B cell (primary cell): Measurements from ENCODE around the gene SLC49A3. TPM values are rescaled to one million over a fixed set of nuclear protein-coding genes. Genes with fewer than 3 reads are reported as not detected.
A peak's percentile ranks its signal among the peaks of the same experiment; 100 is the strongest.

Experiments
- ATAC-seq: fragments of 200-7000 bp; cut with Tn5 transposase; one replicate; pipeline ENCODE4 v1.10.0; 2021; ENCODE audit warnings: low read depth, mild to moderate bottlenecking, moderate number of reproducible peaks, moderate library complexity
- CTCF ChIA-PET: fragments of 350-600 bp; sonication (Branson Sonifier 250); formaldehyde crosslinking; loops from one replicate; lab custom pipeline; 2021; ENCODE audit warnings: antibody characterized with exemption, inconsistent platforms; lab: Charles Lee
- POLR2A ChIA-PET: fragments of 350-600 bp; sonication (Branson Sonifier 250); formaldehyde crosslinking; loops from one replicate; lab custom pipeline; 2021; ENCODE audit warnings: antibody characterized with exemption; lab: Charles Lee
- DNase-seq: peaks from one replicate; pipeline ENCODE4 v3.0.0; 2013
- H2AFZ ChIP-seq: 2 replicates; pipeline ENCODE4 v1.6.1; 2012; ENCODE audit warnings: mild to moderate bottlenecking, low read depth, low read length; ENCODE audit not compliant: insufficient read depth, poor library complexity, severe bottlenecking
- H3K27ac ChIP-seq, 2 donors: 1 replicate in 1 of 2; 2 replicates in 1 of 2; pipeline ENCODE4 v1.5.1; 2012 to 2013; ENCODE audit warnings: low read length in 2 of 2, mild to moderate bottlenecking in 2 of 2, moderate library complexity in 1 of 2
- H3K27me3 ChIP-seq, 4 experiments: fragments of 200-600 bp in 1 of 4; sonication (generic) in 1 of 4; replicated peaks in 1 of 4; 1 replicate in 2 of 4; 2 replicates in 2 of 4; pipeline versions ENCODE4 v1.6.1 to v1.7.0; 2013 to 2016; ENCODE audit warnings: low read length in 3 of 4, mild to moderate bottlenecking in 2 of 4, mixed read lengths in 1 of 4, moderate library complexity in 1 of 4; ENCODE audit not compliant: insufficient read depth in 4 of 4, control insufficient read depth in 3 of 4; ENCODE audit errors: control extremely low read depth in 1 of 4
- H3K36me3 ChIP-seq, 2 experiments: replicated peaks in 1 of 2; 1 replicate in 1 of 2; 2 replicates in 1 of 2; pipeline versions ENCODE4 v1.6.1 to v1.7.1; 2013; ENCODE audit warnings: low read length in 1 of 2; ENCODE audit not compliant: insufficient read depth in 2 of 2, control insufficient read depth in 1 of 2; ENCODE audit errors: control extremely low read depth in 1 of 2, extremely low read depth in 1 of 2
- H3K4me1 ChIP-seq, 2 donors: fragments of 200-600 bp in 1 of 2; sonication (generic) in 1 of 2; 1 replicate in 1 of 2; 2 replicates in 1 of 2; pipeline versions ENCODE4 v1.5.1 to v1.6.1; 2013 to 2017; ENCODE audit warnings: low read length in 2 of 2; ENCODE audit not compliant: control insufficient read depth in 2 of 2, insufficient read depth in 2 of 2
- H3K4me2 ChIP-seq: replicated peaks from 2 replicates; pipeline ENCODE3; 2012; ENCODE audit warnings: mild to moderate bottlenecking, low read depth, low read length; ENCODE audit not compliant: poor library complexity, severe bottlenecking
- H3K4me3 ChIP-seq, 5 experiments: fragments of 200-600 bp in 1 of 5; sonication (generic) in 1 of 5; 1 replicate in 3 of 5; 2 replicates in 2 of 5; pipeline versions ENCODE4 v1.5.1 to v1.7.0; 2011 to 2016; ENCODE audit warnings: low read length in 4 of 5, mild to moderate bottlenecking in 4 of 5, low read depth in 2 of 5, control low read depth in 1 of 5, moderate library complexity in 1 of 5; ENCODE audit not compliant: insufficient read depth in 1 of 5; ENCODE audit errors: control extremely low read depth in 1 of 5, extremely low read depth in 1 of 5
- H3K79me2 ChIP-seq: fragments of 200-600 bp; sonication (generic); one replicate; pipeline ENCODE4 v1.6.0; 2016; ENCODE audit warnings: low read length; ENCODE audit not compliant: control insufficient read depth, insufficient read depth
- H3K9ac ChIP-seq: fragments of 200-600 bp; sonication (generic); 2 replicates; pipeline ENCODE4 v1.6.1; 2017; ENCODE audit warnings: mild to moderate bottlenecking, low read length, moderate library complexity
- H3K9me3 ChIP-seq, 3 donors: one replicate each; pipeline versions ENCODE4 v1.6.1 to v1.7.1; 2013; ENCODE audit warnings: low read length in 2 of 3; ENCODE audit not compliant: control insufficient read depth in 2 of 3, insufficient read depth in 1 of 3; ENCODE audit errors: control extremely low read depth in 1 of 3
- H4K20me1 ChIP-seq: 2 replicates; pipeline ENCODE4 v1.6.0; 2012; ENCODE audit warnings: mild to moderate bottlenecking, low read length; ENCODE audit not compliant: insufficient read depth, control insufficient read depth, poor library complexity, severe bottlenecking
- H3K27ac Mint-ChIP-seq: one replicate; pipeline ENCODE4 v1.8.0; 2021; ENCODE audit warnings: mixed read lengths
- H3K27me3 Mint-ChIP-seq: one replicate; pipeline ENCODE4 v1.8.0; 2021; ENCODE audit warnings: mixed read lengths
- H3K4me1 Mint-ChIP-seq: one replicate; pipeline ENCODE4 v1.8.0; 2021; ENCODE audit warnings: mixed read lengths
- H3K4me3 Mint-ChIP-seq: one replicate; pipeline ENCODE4 v1.8.0; 2021; ENCODE audit warnings: mixed read lengths
- H3K9me3 Mint-ChIP-seq: one replicate; pipeline ENCODE4 v1.8.0; 2022; ENCODE audit warnings: mixed read lengths; ENCODE audit not compliant: insufficient read depth
- CTCF ChIP-seq: fragments of 200-600 bp; IDR thresholded peaks from one replicate; pipeline ENCODE4 v1.8.0; 2022; ENCODE audit warnings: antibody characterized with exemption, mild to moderate bottlenecking
- EZH2 ChIP-seq: IDR thresholded peaks from 2 replicates; pipeline ENCODE4 v1.6.1; 2012; ENCODE audit warnings: borderline replicate concordance, low read depth, mild to moderate bottlenecking, moderate library complexity, low read length; ENCODE audit not compliant: insufficient read depth, poor library complexity, severe bottlenecking
- WGBS: methylation state at CpG from one replicate; pipeline ENCODE4 v1.1.5; 2013; ENCODE audit warnings: missing lambda C conversion rate; ENCODE audit not compliant: insufficient coverage; 5-methylcytosine and 5-hydroxymethylcytosine counted together
- intact Hi-C: fragments of 100-400 bp; cut with micrococcal nuclease; formaldehyde crosslinking; loops from one replicate; pipeline ENCODE4 v1.10.0; 2022
- polyA plus RNA-seq: library from polyadenylated mRNA; depleted of rRNA; stranded (reverse); fragments of >200 nt; gene quantifications from 2 replicates; pipeline ENCODE4 v1.2.3, GENCODE V29; 2012
- total RNA-seq, 2 donors: library from RNA; stranded (reverse); fragments of 120-200 nt in 1 of 2; gene quantifications; 1 replicate in 1 of 2; 2 replicates in 1 of 2; pipeline versions ENCODE4 v1.2.3 to v1.2.4, GENCODE V29; 2013 to 2022

The SLC49A3 gene
- total and polyA plus RNA-seq, 2 donors (not counting 1 experiment from before 2014, with no cell fraction given), result 2.0 to 4.3 TPM

DNA sequence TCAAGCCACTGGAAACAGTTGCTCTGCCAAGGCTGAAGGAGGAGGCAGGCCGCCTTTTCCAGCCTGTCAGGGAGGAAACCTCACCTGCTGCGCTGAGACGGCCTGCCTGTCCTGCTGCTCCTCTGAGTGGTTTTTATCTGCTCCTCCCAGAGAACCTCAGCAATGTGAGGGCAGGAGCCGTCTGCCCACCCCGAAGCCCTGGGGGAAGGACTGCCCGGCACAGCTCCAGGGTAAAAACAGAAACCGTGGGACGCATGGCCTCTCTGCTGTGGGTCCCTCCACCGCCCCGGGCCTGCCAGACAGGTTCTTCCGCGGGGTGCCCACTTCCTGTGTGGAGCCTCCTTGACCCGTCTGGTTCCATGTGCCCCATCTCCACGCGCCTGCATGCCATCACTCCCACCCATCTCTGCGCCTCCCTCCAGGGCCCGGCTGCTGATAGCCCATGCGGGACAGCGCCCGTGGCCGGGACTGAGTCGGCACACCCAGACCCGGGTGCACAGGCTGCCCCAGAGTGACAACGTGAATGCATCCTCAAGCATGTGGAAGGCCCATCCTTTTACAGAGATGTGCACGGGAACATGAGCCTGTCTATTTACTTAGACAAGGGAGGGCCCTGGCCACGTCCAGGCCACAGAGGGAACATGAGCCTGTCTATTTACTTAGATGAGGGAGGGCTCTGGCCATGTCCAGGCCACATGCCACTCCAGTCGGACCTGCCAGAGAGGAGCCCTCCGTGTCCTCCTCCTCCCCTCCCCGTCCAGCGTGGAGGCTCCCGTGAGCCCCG, 4.0 kb upstream of the SLC49A3 start:
- peaks cover 12 to 14% of the 10 kb centered on the region in 2 donors for H3K4me1 ChIP-seq
- H3K9me3 ChIP-seq, result peaks cover 0 to 3% (median 0%) of the 10 kb centered on the region in 3 donors
- TF ChIP-seq CTCF (no peak), EZH2 (no peak)
- H3K4me3 Mint-ChIP-seq, result no peak overlapping the region
- POLR2A ChIA-PET, result no interaction called here
- intact Hi-C loops, result no loop called here
- H4K20me1 ChIP-seq, result no peaks in the 10 kb centered on the region
- peaks cover 3% of the 10 kb centered on the region for H3K27me3 Mint-ChIP-seq
- DNase-seq, result no peak
- peaks cover 0 to 14% (median under 1%) of the 10 kb centered on the region in 4 experiments for H3K27me3 ChIP-seq
- CTCF ChIA-PET, result no interaction called here
- H3K4me2 ChIP-seq, result no peak overlapping the region
- no peak overlapping the region for H3K4me3 ChIP-seq
- ATAC-seq, result no peak
- no peak overlapping the region for H3K27ac Mint-ChIP-seq
- no peaks in the 10 kb centered on the region for H3K36me3 ChIP-seq
- peaks cover under 1% of the 10 kb centered on the region for H3K4me1 Mint-ChIP-seq
- no peak overlapping the region for H3K9ac ChIP-seq
- 87% methylated on average over 28 of the region's 32 CpGs for WGBS
- no peaks in the 10 kb centered on the region for H3K9me3 Mint-ChIP-seq
- H2AFZ ChIP-seq, result no peak overlapping the region
- no peak overlapping the region for H3K27ac ChIP-seq
- no peaks in the 10 kb centered on the region for H3K79me2 ChIP-seq

DNA sequence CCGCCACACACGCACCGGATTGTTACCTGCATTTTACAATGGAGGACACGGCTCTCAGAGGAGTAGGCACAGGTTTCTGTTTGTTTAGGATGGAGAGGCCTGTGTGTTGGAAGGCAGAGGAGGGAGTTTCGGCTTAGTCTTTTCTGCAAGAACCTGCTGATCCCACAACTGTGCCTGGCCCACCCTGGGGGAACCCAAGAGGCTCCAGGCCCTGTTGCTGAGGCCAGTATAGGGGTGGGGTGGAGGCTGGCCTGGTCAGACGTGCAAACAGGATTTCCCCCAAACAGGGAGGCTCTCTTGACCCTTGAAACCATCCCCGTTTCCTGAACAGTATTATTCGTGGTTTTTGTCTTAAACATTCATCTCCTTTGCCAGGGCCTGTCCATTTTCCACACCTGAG, 772 bp upstream of the SLC49A3 start:
- no peak for ATAC-seq
- H4K20me1 ChIP-seq, result no peaks in the 10 kb centered on the region
- TF ChIP-seq EZH2, result no peak
- no peak for TF ChIP-seq CTCF
- ChIA-PET CTCF (interaction anchor here (0.6 kb wide), 1 partner anchor 9 kb away, joined by 3 read pairs; no protein-coding TSS in a partner anchor), POLR2A (no interaction called here)
- peaks cover 0 to 23% (median 2%) of the 10 kb centered on the region in 4 experiments for H3K27me3 ChIP-seq
- WGBS, result 92% methylated on average over 6 of the region's 8 CpGs
- Mint-ChIP-seq H3K9me3 (no peaks in the 10 kb centered on the region), H3K27me3 (peaks cover 16% of the 10 kb centered on the region), H3K4me1 (peaks cover 6% of the 10 kb centered on the region), H3K4me3 (peak overlapping the region; percentile 34), H3K27ac (no peak overlapping the region)
- no peak overlapping the region for H3K27ac ChIP-seq
- no peaks in the 10 kb centered on the region for H3K36me3 ChIP-seq
- no peaks in the 10 kb centered on the region for H3K79me2 ChIP-seq
- intact Hi-C loops, result no loop called here
- peak overlapping the region; percentile 83 for H3K4me2 ChIP-seq
- no peak for DNase-seq
- H3K4me1 ChIP-seq, result peaks cover 12 to 14% of the 10 kb centered on the region in 2 donors
- no peak overlapping the region for H3K4me3 ChIP-seq
- H3K9me3 ChIP-seq, result peaks cover 0 to 3% (median 0%) of the 10 kb centered on the region in 3 donors
- no peak overlapping the region for H3K9ac ChIP-seq
- peak overlapping the region; percentile 73 for H2AFZ ChIP-seq
